ENCODE measurements around the gene COL23A1.

DNA sequence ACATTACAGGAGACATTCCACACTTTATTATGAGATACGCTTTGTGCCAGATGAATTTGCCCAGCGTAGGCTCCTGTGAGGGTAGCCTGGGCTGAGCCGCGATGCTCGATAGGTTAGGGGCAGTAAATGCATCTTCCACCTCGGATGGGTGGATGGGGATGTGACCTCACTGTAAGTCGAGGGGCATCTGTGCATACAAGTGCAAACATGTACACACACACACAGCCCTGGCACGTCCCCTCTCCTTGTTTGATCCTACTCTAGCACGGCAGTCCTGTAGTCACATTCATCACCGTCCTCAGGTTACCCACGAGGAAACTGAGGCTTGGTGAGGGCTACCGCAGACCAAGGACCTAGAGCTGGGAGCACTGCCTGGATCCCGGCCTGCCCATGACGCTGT, 166.8 kb downstream of the COL23A1 start:
- TF ChIP-seq GATA2 (IDR thresholded peaks at IDR 0.05; ENCODE audit: low read depth, low read length) (no peak), GATA3 (IDR thresholded peaks at IDR 0.05; ENCODE audit: low read depth, low read length) (no peak)

Data from SH-SY5Y (cell line).